Measurements from ENCODE around the gene KIRREL1. TPM values are rescaled to one million over a fixed set of nuclear protein-coding genes. Genes with fewer than 3 reads are reported as not detected.
A peak's percentile ranks its signal among the peaks of the same experiment; 100 is the strongest.

KIRREL1 gene
- total RNA-seq, 1 experiment from 2014 or later: 145 TPM

GRCh38 chr1:158039380-158039779 is 45.9 kb downstream of the KIRREL1 start:
- no peaks in the 10 kb centered on the region for H3K9me3 ChIP-seq (ENCODE audit: control insufficient read depth, insufficient read depth, low read depth, low read length)
- no peaks in the 10 kb centered on the region for H3K27me3 ChIP-seq (ENCODE audit: control insufficient read depth, insufficient read depth, low read length)
- H3K27ac ChIP-seq (ENCODE audit: low read length): no peak overlapping the region; the same call in 1 of the 2 replicates
- ChIA-PET CTCF (no interaction called here), POLR2A (interaction anchor here (0.5 kb wide), 1 partner anchor 44 kb away, joined by 13 read pairs; no protein-coding TSS in a partner anchor)
- TF ChIP-seq POLR2AphosphoS5 (IDR thresholded peaks at IDR 0.05; ENCODE audit: low read depth, low read length) (no peak), REST (IDR thresholded peaks at IDR 0.05; ENCODE audit: insufficient read depth in 1 of 2, low read depth in 2 of 2, low read length in 1 of 2) (no peak), TCF7L2 (IDR thresholded peaks at IDR 0.05; ENCODE audit: low read depth, low read length) (no peak), SIN3A (IDR thresholded peaks at IDR 0.05; ENCODE audit: borderline replicate concordance, insufficient read depth, low read depth, low read length) (no peak)
- TF ChIP-seq, protein P1, sequence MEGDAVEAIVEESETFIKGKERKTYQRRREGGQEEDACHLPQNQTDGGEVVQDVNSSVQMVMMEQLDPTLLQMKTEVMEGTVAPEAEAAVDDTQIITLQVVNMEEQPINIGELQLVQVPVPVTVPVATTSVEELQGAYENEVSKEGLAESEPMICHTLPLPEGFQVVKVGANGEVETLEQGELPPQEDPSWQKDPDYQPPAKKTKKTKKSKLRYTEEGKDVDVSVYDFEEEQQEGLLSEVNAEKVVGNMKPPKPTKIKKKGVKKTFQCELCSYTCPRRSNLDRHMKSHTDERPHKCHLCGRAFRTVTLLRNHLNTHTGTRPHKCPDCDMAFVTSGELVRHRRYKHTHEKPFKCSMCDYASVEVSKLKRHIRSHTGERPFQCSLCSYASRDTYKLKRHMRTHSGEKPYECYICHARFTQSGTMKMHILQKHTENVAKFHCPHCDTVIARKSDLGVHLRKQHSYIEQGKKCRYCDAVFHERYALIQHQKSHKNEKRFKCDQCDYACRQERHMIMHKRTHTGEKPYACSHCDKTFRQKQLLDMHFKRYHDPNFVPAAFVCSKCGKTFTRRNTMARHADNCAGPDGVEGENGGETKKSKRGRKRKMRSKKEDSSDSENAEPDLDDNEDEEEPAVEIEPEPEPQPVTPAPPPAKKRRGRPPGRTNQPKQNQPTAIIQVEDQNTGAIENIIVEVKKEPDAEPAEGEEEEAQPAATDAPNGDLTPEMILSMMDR (IDR thresholded peaks at IDR 0.05): no peak
- H3K36me3 ChIP-seq (ENCODE audit: control insufficient read depth, insufficient read depth, low read length): peaks cover 2% of the 10 kb centered on the region; the same call in 1 of the 2 replicates
- H3K4me1 ChIP-seq (ENCODE audit: control insufficient read depth, insufficient read depth, low read length): peaks cover 55% of the 10 kb centered on the region
- ATAC-seq: no peak
- BruUV-seq (replicated peaks): no TSS peak
- H3K4me3 ChIP-seq (ENCODE audit: low read depth in 2 of 2, low read length in 2 of 2): no peak overlapping the region
- intact Hi-C loops (cut with micrococcal nuclease; ENCODE audit: unreplicated experiment) (no loop called here), in situ Hi-C loops (cut with HindIII; ENCODE audit: low pct_unique_long_range_greater_than_20kb, low sequenced_read_pairs) (no loop called here)
- DNase-seq (ENCODE audit: low read depth, low spot score): no peak

DNA sequence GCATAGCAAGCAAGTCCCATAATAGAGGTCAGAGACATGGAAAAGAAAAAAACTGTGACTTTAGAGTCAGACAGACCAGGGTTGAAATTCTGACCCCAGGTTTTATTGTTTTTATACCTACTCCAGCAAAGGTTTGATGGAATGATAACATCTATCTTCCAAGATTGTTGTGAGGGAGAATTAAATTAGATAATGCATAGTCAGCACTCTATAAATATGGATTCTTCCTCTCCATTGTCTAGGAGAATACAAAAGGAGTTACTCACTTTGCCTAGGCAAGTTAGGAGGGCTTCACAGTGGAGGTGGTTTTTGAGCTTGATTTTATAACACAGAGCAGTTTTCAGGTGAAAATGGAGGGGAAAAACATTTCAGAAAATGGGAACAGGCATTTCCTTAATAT is 46.9 kb downstream of the KIRREL1 start:
- ChIA-PET CTCF (no interaction called here), POLR2A (interaction anchor here (0.6 to 1.1 kb wide), 3 partner anchors 19 to 90 kb away, joined by 5 to 6 read pairs (median 5); no protein-coding TSS in a partner anchor)
- H3K27ac ChIP-seq (ENCODE audit: low read length): 0 out of 2 replicates have a peak overlapping the region, but pooled peaks have one; percentile 26
- no peak overlapping the region for H3K4me3 ChIP-seq (ENCODE audit: low read depth in 2 of 2, low read length in 2 of 2)
- DNase-seq (ENCODE audit: low read depth, low spot score): no peak
- TF ChIP-seq, protein P1 (IDR thresholded peaks at IDR 0.05): no peak
- TF ChIP-seq TCF7L2 (IDR thresholded peaks at IDR 0.05; ENCODE audit: low read depth, low read length): no peak
- TF ChIP-seq POLR2AphosphoS5 (IDR thresholded peaks at IDR 0.05; ENCODE audit: low read depth, low read length): no peak
- no peak for TF ChIP-seq REST (IDR thresholded peaks at IDR 0.05; ENCODE audit: insufficient read depth in 1 of 2, low read depth in 2 of 2, low read length in 1 of 2)
- no peak for TF ChIP-seq SIN3A (IDR thresholded peaks at IDR 0.05; ENCODE audit: borderline replicate concordance, insufficient read depth, low read depth, low read length)
- no peaks in the 10 kb centered on the region for H3K27me3 ChIP-seq (ENCODE audit: control insufficient read depth, insufficient read depth, low read length)
- no peaks in the 10 kb centered on the region for H3K9me3 ChIP-seq (ENCODE audit: control insufficient read depth, insufficient read depth, low read depth, low read length)
- intact Hi-C loops (cut with micrococcal nuclease; ENCODE audit: unreplicated experiment) (no loop called here), in situ Hi-C loops (cut with HindIII; ENCODE audit: low pct_unique_long_range_greater_than_20kb, low sequenced_read_pairs) (no loop called here)
- ATAC-seq: no peak
- H3K4me1 ChIP-seq (ENCODE audit: control insufficient read depth, insufficient read depth, low read length): peaks cover 54% of the 10 kb centered on the region
- no TSS peak for BruUV-seq (replicated peaks)
- peaks cover 2% of the 10 kb centered on the region; the same call in 1 of the 2 replicates for H3K36me3 ChIP-seq (ENCODE audit: control insufficient read depth, insufficient read depth, low read length)

Data from Panc1 (cell line).